Dendritic cell treated with granulocyte-macrophage colony-stimulating factor and Interleukin-4, amounts not matched to agents 40 ng/mL and 50 ng/mL, for 4 days (primary cell): ENCODE data around the gene EFCAB12.
A peak's percentile ranks its signal among the peaks of the same experiment; 100 is the strongest.
"Not testable (repeated sequence)": the region's sequence is repeated elsewhere in the genome, so short reads cannot be mapped to it uniquely, and the experiment has no call there.

Source experiments
- H3K27ac Mint-ChIP-seq: one replicate; pipeline ENCODE4 v1.8.0; 2022; ENCODE audit warnings: mild to moderate bottlenecking, mixed read lengths
- H3K27me3 Mint-ChIP-seq: one replicate; pipeline ENCODE4 v1.8.0; 2022; ENCODE audit warnings: mild to moderate bottlenecking, mixed read lengths
- H3K36me3 Mint-ChIP-seq: one replicate; pipeline ENCODE4 v1.8.0; 2022; ENCODE audit warnings: low read depth, mixed read lengths
- H3K4me1 Mint-ChIP-seq: one replicate; pipeline ENCODE4 v1.8.0; 2022; ENCODE audit warnings: low read depth, mixed read lengths
- H3K4me3 Mint-ChIP-seq: one replicate; pipeline ENCODE4 v1.8.0; 2022; ENCODE audit warnings: mild to moderate bottlenecking, moderate library complexity, mixed read lengths
- H3K9me3 Mint-ChIP-seq: one replicate; pipeline ENCODE4 v1.8.0; 2022; ENCODE audit warnings: mixed read lengths
- intact Hi-C: fragments of 100-400 bp; cut with micrococcal nuclease; formaldehyde crosslinking; loops from one replicate; pipeline ENCODE4 v1.15.0; 2022

EFCAB12 gene

GRCh38 chr3:129404610-129405009, 23.8 kb downstream of the EFCAB12 start:
- Mint-ChIP-seq H3K4me3 (no peak overlapping the region), H3K9me3 (no peaks in the 10 kb centered on the region), H3K4me1 (no peaks in the 10 kb centered on the region), H3K27ac (no peak overlapping the region), H3K36me3 (no peaks in the 10 kb centered on the region), H3K27me3 (no peaks in the 10 kb centered on the region)
- intact Hi-C loops: no loop called here

DNA sequence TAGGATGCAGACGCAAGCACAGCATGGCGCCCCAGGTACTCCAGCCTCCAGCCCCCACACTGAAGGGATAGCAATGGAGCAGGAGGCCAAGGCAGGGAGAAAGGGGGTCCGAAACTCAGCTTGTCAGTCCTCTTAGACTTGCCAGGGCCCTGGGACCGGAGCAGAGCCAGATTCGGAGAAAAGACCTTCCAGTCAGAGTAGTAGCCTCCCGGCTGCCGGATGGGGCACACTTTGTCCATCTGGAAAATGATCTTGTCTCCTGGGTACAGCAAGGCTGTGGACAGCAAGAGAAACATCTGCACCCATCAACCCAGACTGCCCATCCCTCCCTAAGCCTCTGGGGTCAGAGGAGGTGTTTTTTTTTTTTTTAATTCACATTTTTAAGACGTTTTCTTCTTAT, 24.3 kb downstream of the EFCAB12 start:
- intact Hi-C loops: no loop called here
- no peaks in the 10 kb centered on the region for H3K4me1 Mint-ChIP-seq
- H3K9me3 Mint-ChIP-seq: no peaks in the 10 kb centered on the region
- H3K27ac Mint-ChIP-seq: no peak overlapping the region
- H3K36me3 Mint-ChIP-seq: peaks cover 3% of the 10 kb centered on the region
- H3K4me3 Mint-ChIP-seq: no peak overlapping the region
- no peaks in the 10 kb centered on the region for H3K27me3 Mint-ChIP-seq

DNA sequence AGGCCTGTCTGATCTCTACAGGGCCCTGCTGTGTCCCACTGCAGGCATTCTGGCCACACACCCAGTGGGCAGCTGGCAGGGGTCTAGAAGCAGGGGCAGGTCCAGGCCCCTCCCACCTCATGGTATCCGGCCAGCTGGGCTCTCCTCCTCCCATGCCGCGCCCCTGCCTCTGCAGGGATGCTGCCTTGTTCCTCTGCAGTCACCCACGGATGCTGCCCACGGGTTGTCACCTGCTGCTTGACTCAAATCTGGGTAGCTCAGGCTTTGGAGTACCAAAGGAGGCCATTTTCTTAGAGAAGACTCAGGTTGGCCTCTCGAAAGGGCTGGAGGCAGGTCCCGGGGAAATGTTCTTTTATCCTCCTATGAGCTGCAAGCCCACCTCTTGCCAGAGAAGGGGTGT, 25.0 kb downstream of the EFCAB12 start:
- Mint-ChIP-seq H3K4me3 (no peak overlapping the region), H3K27ac (no peak overlapping the region), H3K4me1 (peaks cover 4% of the 10 kb centered on the region), H3K9me3 (no peaks in the 10 kb centered on the region), H3K36me3 (peaks cover 10% of the 10 kb centered on the region), H3K27me3 (no peaks in the 10 kb centered on the region)
- intact Hi-C loops: no loop called here

DNA sequence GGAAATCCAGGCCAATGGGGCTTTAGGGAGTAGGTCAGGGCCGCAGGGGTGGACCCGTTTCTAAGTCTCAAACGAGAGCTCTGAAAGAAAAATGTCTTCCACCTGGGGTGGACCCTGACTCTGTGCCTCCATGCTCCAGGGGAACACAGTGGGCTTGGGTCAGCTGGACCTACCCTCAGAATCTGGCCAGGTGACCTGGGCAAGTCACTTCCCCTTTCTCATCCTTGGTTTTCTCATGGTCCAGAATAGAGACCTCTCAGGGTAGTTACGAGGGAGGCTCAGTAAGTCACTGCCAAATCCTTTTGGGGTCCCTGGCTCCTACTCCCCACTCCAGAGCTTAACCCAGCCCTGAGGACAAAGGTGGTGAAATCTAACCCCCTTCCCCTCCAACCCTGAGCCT, 25.8 kb downstream of the EFCAB12 start:
- H3K4me3 Mint-ChIP-seq: no peak overlapping the region
- H3K4me1 Mint-ChIP-seq: peaks cover 12% of the 10 kb centered on the region
- H3K36me3 Mint-ChIP-seq: peaks cover 13% of the 10 kb centered on the region
- intact Hi-C loops: no loop called here
- no peaks in the 10 kb centered on the region for H3K9me3 Mint-ChIP-seq
- no peaks in the 10 kb centered on the region for H3K27me3 Mint-ChIP-seq
- no peak overlapping the region for H3K27ac Mint-ChIP-seq

DNA sequence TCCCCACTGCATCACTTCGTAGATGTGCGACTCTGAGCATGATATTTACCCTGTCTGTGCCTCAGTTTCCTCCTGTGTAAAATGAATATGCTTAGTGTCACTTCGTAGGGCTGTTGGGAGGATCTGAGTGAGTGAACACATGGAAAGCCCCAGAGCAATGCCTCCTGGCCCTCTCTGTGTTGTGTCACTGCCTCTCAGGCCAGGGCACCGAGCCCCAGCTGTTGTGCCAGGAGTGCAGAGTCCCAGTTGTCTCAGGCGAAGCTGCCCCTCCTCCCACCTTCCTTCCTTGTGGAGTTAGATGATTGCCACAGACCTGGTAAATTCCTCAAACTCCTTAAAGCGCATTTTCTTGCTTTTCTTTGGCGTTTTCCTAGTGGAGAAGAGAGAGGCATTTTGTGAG, 26.2 kb downstream of the EFCAB12 start:
- intact Hi-C loops: no loop called here
- Mint-ChIP-seq H3K36me3 (peaks cover 17% of the 10 kb centered on the region), H3K9me3 (no peaks in the 10 kb centered on the region), H3K27me3 (no peaks in the 10 kb centered on the region), H3K4me1 (peaks cover 17% of the 10 kb centered on the region), H3K4me3 (no peak overlapping the region), H3K27ac (no peak overlapping the region)

- Mint-ChIP-seq H3K27ac (peak overlapping the region; percentile 96), H3K9me3 (no peaks in the 10 kb centered on the region), H3K4me1 (peaks cover 33% of the 10 kb centered on the region), H3K36me3 (peaks cover 39% of the 10 kb centered on the region), H3K4me3 (no peak overlapping the region), H3K27me3 (no peaks in the 10 kb centered on the region)
- intact Hi-C loops: loop anchor here (1.0 kb wide), 1 partner anchor 40 kb away; the partner anchor contains the start of gene IFT122
Measured at GRCh38 chr3:129399895-129400357, 28.5 kb downstream of the EFCAB12 start.

GRCh38 chr3:129399145-129399894, 29.1 kb downstream of the EFCAB12 start:
- Mint-ChIP-seq H3K9me3 (no peaks in the 10 kb centered on the region), H3K27me3 (no peaks in the 10 kb centered on the region), H3K36me3 (peaks cover 46% of the 10 kb centered on the region), H3K27ac (peak overlapping the region; percentile 96), H3K4me3 (peak overlapping the region; percentile 100), H3K4me1 (peaks cover 33% of the 10 kb centered on the region)
- intact Hi-C loops: loop anchor here (1.0 kb wide), 1 partner anchor 41 kb away; the partner anchor contains the start of gene IFT122

GRCh38 chr3:129398803-129399144, 29.7 kb downstream of the EFCAB12 start:
- H3K27ac Mint-ChIP-seq: peak overlapping the region; percentile 96
- intact Hi-C loops: loop anchor here (1.0 kb wide), 1 partner anchor 42 kb away; the partner anchor contains the start of gene IFT122

GRCh38 chr3:129393760-129394564, 34.5 kb downstream of the EFCAB12 start:
- H3K27ac Mint-ChIP-seq, H3K4me3 Mint-ChIP-seq, intact Hi-C loops, H3K27me3 Mint-ChIP-seq, H3K9me3 Mint-ChIP-seq: not testable (repeated sequence)
- Mint-ChIP-seq H3K4me1 (peaks cover 33% of the 10 kb centered on the region), H3K36me3 (peaks cover 94% of the 10 kb centered on the region)

More at GRCh38 chr3:129398803-129399144, 29.7 kb downstream of the EFCAB12 start:
- peaks cover 51% of the 10 kb centered on the region for H3K36me3 Mint-ChIP-seq
- H3K4me3 Mint-ChIP-seq: peak overlapping the region; percentile 100
- no peaks in the 10 kb centered on the region for H3K27me3 Mint-ChIP-seq
- peaks cover 33% of the 10 kb centered on the region for H3K4me1 Mint-ChIP-seq
- no peaks in the 10 kb centered on the region for H3K9me3 Mint-ChIP-seq

GRCh38 chr3:129393271-129393670, 35.2 kb downstream of the EFCAB12 start:
- H3K36me3 Mint-ChIP-seq: peaks cover 95% of the 10 kb centered on the region
- no peak overlapping the region for H3K4me3 Mint-ChIP-seq
- H3K27ac Mint-ChIP-seq: no peak overlapping the region
- no peaks in the 10 kb centered on the region for H3K9me3 Mint-ChIP-seq
- H3K27me3 Mint-ChIP-seq: no peaks in the 10 kb centered on the region
- peaks cover 28% of the 10 kb centered on the region for H3K4me1 Mint-ChIP-seq
- intact Hi-C loops: no loop called here

- H3K27me3 Mint-ChIP-seq, H3K4me3 Mint-ChIP-seq, H3K27ac Mint-ChIP-seq, intact Hi-C loops, H3K9me3 Mint-ChIP-seq: not testable (repeated sequence)
- peaks cover 18% of the 10 kb centered on the region for H3K4me1 Mint-ChIP-seq
- H3K36me3 Mint-ChIP-seq: peaks cover 100% of the 10 kb centered on the region
Measured at GRCh38 chr3:129392106-129392887, 36.1 kb downstream of the EFCAB12 start.

GRCh38 chr3:129391583-129391982, 36.9 kb downstream of the EFCAB12 start:
- Mint-ChIP-seq H3K4me1 (peaks cover 11% of the 10 kb centered on the region), H3K36me3 (peaks cover 100% of the 10 kb centered on the region)
- H3K4me3 Mint-ChIP-seq, H3K27ac Mint-ChIP-seq, intact Hi-C loops, H3K9me3 Mint-ChIP-seq, H3K27me3 Mint-ChIP-seq: not testable (repeated sequence)

DNA sequence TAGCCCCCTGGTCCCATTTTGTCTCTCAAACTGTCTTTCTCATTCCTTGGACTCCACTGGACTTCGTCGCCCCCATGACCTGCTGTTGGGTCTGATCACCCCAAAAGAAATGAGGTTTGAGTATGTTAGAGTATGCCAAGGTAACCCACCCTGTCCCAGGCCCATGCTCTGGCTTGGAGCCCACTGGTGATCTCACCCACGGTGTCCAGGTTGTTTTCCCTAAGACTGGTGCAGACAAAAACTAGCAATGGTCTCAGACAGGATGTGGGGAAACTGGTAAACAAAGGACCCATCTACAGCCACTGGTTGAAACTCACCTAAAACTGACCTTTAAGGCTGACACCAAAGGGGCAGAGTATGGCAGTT, 38.9 kb downstream of the EFCAB12 start:
- H3K4me3 Mint-ChIP-seq: no peak overlapping the region
- no peak overlapping the region for H3K27ac Mint-ChIP-seq
- no peaks in the 10 kb centered on the region for H3K4me1 Mint-ChIP-seq
- no peaks in the 10 kb centered on the region for H3K9me3 Mint-ChIP-seq
- no peaks in the 10 kb centered on the region for H3K27me3 Mint-ChIP-seq
- peaks cover 95% of the 10 kb centered on the region for H3K36me3 Mint-ChIP-seq
- intact Hi-C loops: loop anchor here (10.0 kb wide), 1 partner anchor 435 kb away; no protein-coding TSS in a partner anchor
